H1 (cell line): ENCODE measurements around the gene MYO15A. TPM values are rescaled to one million over a fixed set of nuclear protein-coding genes. Genes with fewer than 3 reads are reported as not detected.

Experiments used
- CTCF ChIA-PET: fragments of 300-600 bp; sonication (Branson Sonifier 250); formaldehyde crosslinking; loops from one replicate; lab custom pipeline; 2021; ENCODE audit not compliant: partially characterized antibody; lab: Charles Lee
- POLR2A ChIA-PET: fragments of 300-600 bp; sonication (Branson Sonifier 250); formaldehyde crosslinking; loops from one replicate; lab custom pipeline; 2021; ENCODE audit warnings: inconsistent platforms; ENCODE audit not compliant: partially characterized antibody; lab: Charles Lee
- DNase-seq, 2 experiments: peaks; one replicate each; pipeline versions ENCODE4 v3.0.0 to v3.0.0-alpha.2; 2010 to 2022; ENCODE audit warnings: low spot score in 2 of 2, low read depth in 1 of 2, mixed read lengths in 1 of 2
- FAIRE-seq: peaks from 2 replicates; lab custom pipeline; 2011; peaks lifted over from hg19 to GRCh38; lab: Jason Lieb, UNC
- H2AFZ ChIP-seq: 2 replicates; pipeline ENCODE4 v1.8.1; 2012; ENCODE audit warnings: low read length, inconsistent platforms
- H2AK5ac ChIP-seq: 2 replicates; pipeline ENCODE4 v1.6.1; 2013; ENCODE audit warnings: low read depth, low read length
- H2BK120ac ChIP-seq: replicated peaks from 2 replicates; pipeline ENCODE3; 2013; ENCODE audit warnings: low read depth, low read length, inconsistent platforms
- H2BK12ac ChIP-seq: 2 replicates; pipeline ENCODE4 v1.6.1; 2013; ENCODE audit warnings: low read depth, low read length
- H2BK15ac ChIP-seq: 2 replicates; pipeline ENCODE4 v1.6.1; 2013; ENCODE audit warnings: low read length
- H2BK20ac ChIP-seq: 2 replicates; pipeline ENCODE4 v1.6.1; 2013; ENCODE audit warnings: low read length
- H2BK5ac ChIP-seq: 2 replicates; pipeline ENCODE4 v1.6.1; 2013; ENCODE audit warnings: low read depth, low read length
- H3K14ac ChIP-seq: 2 replicates; pipeline ENCODE4 v1.6.1; 2013; ENCODE audit warnings: inconsistent platforms; ENCODE audit not compliant: insufficient read length
- H3K18ac ChIP-seq: 2 replicates; pipeline ENCODE4 v1.6.1; 2013; ENCODE audit warnings: low read length; ENCODE audit errors: extremely low read depth
- H3K23ac ChIP-seq: 2 replicates; pipeline ENCODE4 v1.6.1; 2013; ENCODE audit warnings: inconsistent platforms; ENCODE audit not compliant: insufficient read length
- H3K23me2 ChIP-seq: 2 replicates; pipeline ENCODE4 v1.6.1; 2013; ENCODE audit warnings: low read depth, low read length
- H3K27ac ChIP-seq: 2 replicates; pipeline ENCODE4 v1.6.1; 2011; ENCODE audit warnings: low read depth, low read length, inconsistent platforms
- H3K27me3 ChIP-seq, 4 experiments: replicated peaks in 1 of 4; 1 replicate in 1 of 4; 2 replicates in 3 of 4; pipeline versions ENCODE4 v1.6.1 to v1.8.1; 2011 to 2013; ENCODE audit warnings: low read length in 3 of 4, mild to moderate bottlenecking in 3 of 4, inconsistent platforms in 2 of 4, mixed read lengths in 2 of 4, moderate library complexity in 1 of 4; ENCODE audit not compliant: control insufficient read depth in 3 of 4, insufficient read depth in 3 of 4; ENCODE audit errors: extremely low read depth in 1 of 4
- H3K36me3 ChIP-seq, 4 experiments: 2 replicates each; pipeline versions ENCODE4 v1.6.1 to v1.8.1; 2011 to 2013; ENCODE audit warnings: mild to moderate bottlenecking in 4 of 4, low read length in 3 of 4, moderate library complexity in 2 of 4, control low read depth in 1 of 4, inconsistent platforms in 1 of 4; ENCODE audit not compliant: insufficient read depth in 4 of 4, control insufficient read depth in 2 of 4
- H3K4ac ChIP-seq: replicated peaks from 2 replicates; pipeline ENCODE3; 2013; ENCODE audit warnings: low read length, low read depth, mixed read lengths, inconsistent platforms; ENCODE audit not compliant: insufficient read length
- H3K4me1 ChIP-seq, 4 experiments: replicated peaks in 1 of 4; 1 replicate in 1 of 4; 2 replicates in 3 of 4; pipeline versions ENCODE4 v1.6.1 to v1.8.1; 2011 to 2013; ENCODE audit warnings: low read length in 3 of 4, inconsistent platforms in 2 of 4, mixed read lengths in 1 of 4; ENCODE audit not compliant: insufficient read depth in 4 of 4, control insufficient read depth in 3 of 4
- H3K4me2 ChIP-seq, 2 experiments: 2 replicates each; pipeline versions ENCODE4 v1.6.1 to v1.8.1; 2011 to 2013; ENCODE audit warnings: low read depth in 2 of 2, low read length in 2 of 2, control low read depth in 1 of 2, inconsistent platforms in 1 of 2, mild to moderate bottlenecking in 1 of 2; ENCODE audit not compliant: insufficient read depth in 1 of 2
- H3K4me3 ChIP-seq, 4 experiments: fragments of 200-600, 300-600 bp in 1 of 4; sonication (generic), shearing (Covaris generic), sonication (Bioruptor Twin) in 1 of 4; 2 replicates each; pipeline versions ENCODE4 v1.5.1 to v1.8.1; 2011 to 2016; ENCODE audit warnings: low read length in 4 of 4, low read depth in 3 of 4, control low read depth in 2 of 4, inconsistent platforms in 2 of 4, mild to moderate bottlenecking in 2 of 4, mixed read lengths in 1 of 4, moderate library complexity in 1 of 4; ENCODE audit not compliant: insufficient read depth in 2 of 4; ENCODE audit errors: extremely low read depth in 1 of 4
- H3K56ac ChIP-seq: replicated peaks from 2 replicates; pipeline ENCODE3; 2013; ENCODE audit warnings: low read depth, mild to moderate bottlenecking, mixed read lengths, low read length, inconsistent platforms; ENCODE audit not compliant: insufficient read length
- H3K79me1 ChIP-seq: 2 replicates; pipeline ENCODE4 v1.6.1; 2013; ENCODE audit warnings: low read depth, low read length, control low read depth
- H3K79me2 ChIP-seq, 2 experiments: 2 replicates each; pipeline versions ENCODE4 v1.6.1 to v1.8.1; 2012 to 2013; ENCODE audit warnings: low read length in 2 of 2, mild to moderate bottlenecking in 2 of 2, inconsistent platforms in 1 of 2; ENCODE audit not compliant: insufficient read depth in 2 of 2, control insufficient read depth in 1 of 2
- H3K9ac ChIP-seq, 4 experiments: replicated peaks in 1 of 4; 1 replicate in 1 of 4; 2 replicates in 3 of 4; pipeline versions ENCODE4 v1.6.1 to v1.8.1; 2011 to 2013; ENCODE audit warnings: low read depth in 3 of 4, low read length in 3 of 4, control low read depth in 2 of 4, mild to moderate bottlenecking in 2 of 4, moderate library complexity in 2 of 4, inconsistent platforms in 1 of 4; ENCODE audit errors: extremely low read depth in 1 of 4
- H3K9me3 ChIP-seq, 2 experiments: 2 replicates each; pipeline versions ENCODE4 v1.6.1 to v1.8.1; 2012 to 2013; ENCODE audit warnings: mild to moderate bottlenecking in 2 of 2, moderate library complexity in 2 of 2, control low read depth in 1 of 2, inconsistent platforms in 1 of 2, low read depth in 1 of 2, low read length in 1 of 2, mixed read lengths in 1 of 2; ENCODE audit not compliant: insufficient read depth in 2 of 2
- H4K20me1 ChIP-seq, 2 experiments: replicated peaks in 1 of 2; 2 replicates each; pipeline versions ENCODE3 to v1.8.1; 2011 to 2013; ENCODE audit warnings: inconsistent platforms in 2 of 2, low read length in 2 of 2, mild to moderate bottlenecking in 1 of 2; ENCODE audit not compliant: insufficient read depth in 2 of 2, control insufficient read depth in 1 of 2
- H4K5ac ChIP-seq: 2 replicates; pipeline ENCODE4 v1.6.1; 2013; ENCODE audit warnings: low read length, low read depth, mixed read lengths, inconsistent platforms; ENCODE audit not compliant: insufficient read length
- H4K8ac ChIP-seq: 2 replicates; pipeline ENCODE4 v1.8.0; 2013; ENCODE audit warnings: mild to moderate bottlenecking, moderate library complexity, low read length, inconsistent platforms; ENCODE audit not compliant: insufficient read depth; ENCODE audit errors: extremely low read depth
- H4K91ac ChIP-seq: replicated peaks from 2 replicates; pipeline ENCODE3; 2013; ENCODE audit warnings: low read length, mixed read lengths, inconsistent platforms; ENCODE audit not compliant: insufficient read length
- CTCF ChIP-seq, 3 experiments: IDR thresholded peaks; 1 replicate in 2 of 3; 2 replicates in 1 of 3; pipeline versions ENCODE4 v1.5.1 to v1.6.1; 2011; ENCODE audit warnings: low read length in 3 of 3, mild to moderate bottlenecking in 3 of 3, inconsistent platforms in 2 of 3, low read depth in 1 of 3, moderate library complexity in 1 of 3; ENCODE audit not compliant: insufficient read depth in 1 of 3; ENCODE audit errors: control extremely low read depth in 1 of 3
- MAX ChIP-seq: IDR thresholded peaks from 2 replicates; pipeline ENCODE4 v1.6.1; 2012; ENCODE audit warnings: inconsistent platforms
- RAD21 ChIP-seq, 2 experiments: IDR thresholded peaks in 1 of 2; conservative IDR thresholded peaks in 1 of 2; 2 replicates each; pipeline ENCODE4 v1.6.1; 2011; ENCODE audit warnings: low read depth in 2 of 2, low read length in 2 of 2, improper control_type of control experiment in 1 of 2, inconsistent platforms in 1 of 2, mild to moderate bottlenecking in 1 of 2, moderate library complexity in 1 of 2
- SP2 ChIP-seq: IDR thresholded peaks from 2 replicates; pipeline ENCODE4 v1.6.1; 2012; ENCODE audit warnings: mild to moderate bottlenecking, low read length, inconsistent platforms
- USF2 ChIP-seq: IDR thresholded peaks from 2 replicates; pipeline ENCODE4 v1.6.1; 2011; ENCODE audit warnings: low read length, improper control_type of control experiment
- YY1 ChIP-seq: IDR thresholded peaks from 2 replicates; pipeline ENCODE4 v1.6.1; 2011; ENCODE audit warnings: low read depth, mild to moderate bottlenecking, low read length
- WGBS, 2 experiments: shearing (Covaris generic) in 1 of 2; methylation state at CpG; one replicate each; pipeline versions ENCODE4 v1.1.6 to v1.1.7; 2013 to 2015; ENCODE audit warnings: low lambda C conversion rate in 2 of 2, mixed read lengths in 2 of 2, inconsistent platforms in 1 of 2, low coverage in 1 of 2, missing lambda C conversion rate in 1 of 2; ENCODE audit not compliant: insufficient replicate concordance in 2 of 2, insufficient coverage in 1 of 2, insufficient read length in 1 of 2; ENCODE audit errors: extremely low coverage in 1 of 2, missing lambda C conversion rate in 1 of 2; 5-methylcytosine and 5-hydroxymethylcytosine counted together
- polyA plus RNA-seq, 7 experiments: library from polyadenylated mRNA; depleted of rRNA in 3 of 7; stranded (reverse) in 5 of 7; unstranded in 2 of 7; fragments of >200 nt in 5 of 7; fragments of 200-250 nt in 2 of 7; gene quantifications; 1 replicate in 5 of 7; 2 replicates in 1 of 7; 4 replicates in 1 of 7; pipeline versions ENCODE4 v1.2.1 to v1.2.3, GENCODE V29; 2011 to 2013; ENCODE audit warnings: missing spikeins in 2 of 7, mixed read lengths in 2 of 7
- total RNA-seq: library from RNA; stranded (reverse); fragmentation: NEBNext Ultra II Directional; extraction: Animal tissue kit (Norgen Biotek cat#: 25700); gene quantifications from 2 replicates; pipeline ENCODE4 v1.2.1, GENCODE V29; 2021

The MYO15A gene
- total and polyA plus RNA-seq, 2 of the 8 experiments (the other 6 are each of a cell fraction or from before 2014, with no cell fraction given) = 1.6 to 4.2 TPM

- Histone ChIP-seq H3K4me1 (no peaks in the 10 kb centered on the region; a peak in 3 of 7 replicates), H2BK12ac (no peak overlapping the region), H3K79me1 (no peaks in the 10 kb centered on the region), H4K8ac (no peak overlapping the region), H3K4me3 (no peak overlapping the region), H2BK15ac (peak overlapping the region; percentile 72; the same call in 1 of the 2 replicates), H3K4ac (no peak overlapping the region), H3K9me3 (no peaks in the 10 kb centered on the region), H4K20me1 (no peaks in the 10 kb centered on the region), H2AK5ac (no peak overlapping the region), H3K79me2 (no peaks in the 10 kb centered on the region), H3K56ac (no peak overlapping the region), H4K5ac (no peak overlapping the region), H2BK5ac (no peak overlapping the region), H3K9ac (no peak overlapping the region), H3K36me3 (no peaks in the 10 kb centered on the region), H2BK20ac (no peak overlapping the region), H3K23me2 (no peaks in the 10 kb centered on the region), H2BK120ac (no peak overlapping the region), H3K18ac (no peak overlapping the region), H3K14ac (no peak overlapping the region), H4K91ac (no peak overlapping the region), H3K27me3 (no peaks in the 10 kb centered on the region), H2AFZ (no peak overlapping the region; the same call in 1 of the 2 replicates), H3K23ac (no peak overlapping the region), H3K27ac (no peak overlapping the region), H3K4me2 (no peak overlapping the region)
- FAIRE-seq = peak; percentile 93
- WGBS, 2 experiments = 29% methylated on average over 5 of the region's 6 CpGs; no CpG with 5 or more reads in 1 of the 2 experiments
- TF ChIP-seq SP2 = no peak
- TF ChIP-seq YY1 = 0 out of 2 replicates have a peak, but pooled peaks have one; percentile 42
- peak; percentile 92 to 99 (median 98) for TF ChIP-seq CTCF (IDR thresholded peaks at IDR 0.05; ENCODE audit: control extremely low read depth in 1 of 3, insufficient read depth in 1 of 3, low read depth in 1 of 3, low read length in 3 of 3)
- peak; percentile 94 to 95 for TF ChIP-seq RAD21 (IDR thresholded peaks at IDR 0.05 in 1 of 2, conservative IDR thresholded peaks at IDR 0.05 in 1 of 2; ENCODE audit: low read depth in 2 of 2, low read length in 2 of 2)
- TF ChIP-seq USF2 = 0 out of 2 replicates have a peak, but pooled peaks have one; percentile 3
- TF ChIP-seq MAX = no peak
- DNase-seq = peak in 1 of 2 experiments; percentile 96
- ChIA-PET POLR2A (interaction anchor here (1.3 to 2.0 kb wide), 4 partner anchors 13 to 63 kb away, joined by 3 to 8 read pairs (median 7); partner anchors contain the start of genes ALKBH5 and MIEF2), CTCF (interaction anchor here (0.6 to 11.4 kb wide), 29 partner anchors 9 to 152 kb away, joined by 3 to 76 read pairs (median 6); partner anchors contain the start of genes LLGL1 and TOP3A)
Observed at GRCh38 chr17:18217412-18218015, 109.0 kb downstream of the MYO15A start.
